Hepatocyte (in vitro differentiated cells): Measurements from ENCODE around the gene STXBP5L. TPM values are rescaled to one million over a fixed set of nuclear protein-coding genes. Genes with fewer than 3 reads are reported as not detected.
"Not testable (repeated sequence)": the region's sequence is repeated elsewhere in the genome, so short reads cannot be mapped to it uniquely, and the experiment has no call there.

Source experiments
- DNase-seq: peaks from one replicate; pipeline ENCODE4 v3.0.0-alpha.2; 2016; ENCODE audit warnings: low spot score
- H2AFZ ChIP-seq: fragments of 200-600 bp; sonication (generic); 2 replicates; pipeline ENCODE4 v1.6.0; 2016; ENCODE audit warnings: antibody characterized with exemption, mild to moderate bottlenecking
- H3K27ac ChIP-seq: fragments of 200-600 bp; sonication (generic); 2 replicates; pipeline ENCODE4 v1.5.1; 2016; ENCODE audit warnings: mild to moderate bottlenecking
- H3K27me3 ChIP-seq: fragments of 200-600 bp; sonication (generic); 2 replicates; pipeline ENCODE4 v1.6.1; 2016
- H3K36me3 ChIP-seq: fragments of 200-600 bp; sonication (generic); replicated peaks from 2 replicates; pipeline ENCODE4 v1.5.1; 2016; ENCODE audit warnings: low read depth; ENCODE audit not compliant: insufficient read depth
- H3K4me1 ChIP-seq: fragments of 200-600 bp; sonication (generic); 2 replicates; pipeline ENCODE4 v1.5.1; 2016; ENCODE audit warnings: mild to moderate bottlenecking, moderate library complexity; ENCODE audit not compliant: insufficient read depth
- H3K4me2 ChIP-seq: fragments of 200-600 bp; sonication (generic); 2 replicates; pipeline ENCODE4 v1.6.0; 2016
- H3K4me3 ChIP-seq: fragments of 200-600 bp; sonication (generic); 2 replicates; pipeline ENCODE4 v1.5.1; 2016; ENCODE audit warnings: mild to moderate bottlenecking
- H3K79me2 ChIP-seq: fragments of 200-600 bp; sonication (generic); 2 replicates; pipeline ENCODE4 v1.6.0; 2017; ENCODE audit warnings: mild to moderate bottlenecking
- H3K9me2 ChIP-seq: fragments of 200-600 bp; sonication (generic); replicated peaks from 2 replicates; pipeline ENCODE4 v1.6.0; 2017; ENCODE audit warnings: mild to moderate bottlenecking; ENCODE audit not compliant: insufficient read depth
- H3K9me3 ChIP-seq: fragments of 200-600 bp; sonication (generic); 2 replicates; pipeline ENCODE4 v1.5.1; 2016; ENCODE audit warnings: low read depth, mild to moderate bottlenecking
- H4K20me1 ChIP-seq: fragments of 200-600 bp; sonication (generic); 2 replicates; pipeline ENCODE4 v1.6.0; 2016; ENCODE audit warnings: mild to moderate bottlenecking; ENCODE audit not compliant: insufficient read depth, poor library complexity, severe bottlenecking
- CTCF ChIP-seq: fragments of 200-600 bp; sonication (generic); IDR thresholded peaks from 2 replicates; pipeline ENCODE4 v1.5.1; 2016; ENCODE audit warnings: antibody characterized with exemption, mild to moderate bottlenecking; ENCODE audit not compliant: poor library complexity
- EZH2 ChIP-seq: fragments of 200-600 bp; sonication (generic); IDR thresholded peaks from 2 replicates; pipeline ENCODE4 v1.6.1; 2016; ENCODE audit warnings: antibody characterized with exemption, mild to moderate bottlenecking, borderline replicate concordance
- EZH2phosphoT487 ChIP-seq: fragments of 200-600 bp; sonication (generic); IDR thresholded peaks from one replicate; pipeline ENCODE4 v1.6.1; 2018; ENCODE audit warnings: antibody characterized with exemption, mild to moderate bottlenecking, low read depth, moderate library complexity; ENCODE audit not compliant: unreplicated experiment, severe bottlenecking
- WGBS: methylation state at CpG from one replicate; pipeline ENCODE4 v1.1.6; 2016; ENCODE audit warnings: low lambda C conversion rate; ENCODE audit errors: missing lambda C conversion rate; 5-methylcytosine and 5-hydroxymethylcytosine counted together
- polyA plus RNA-seq: library from polyadenylated mRNA; unstranded; fragments of >200 nt; fragmentation: Nextera tagmentation; extraction: Ambion mirVana; gene quantifications from 2 replicates; pipeline ENCODE4 v1.2.1, GENCODE V29; 2016
- total RNA-seq: library from RNA; depleted of rRNA; stranded (reverse); fragments of >200 nt; gene quantifications from 2 replicates; pipeline ENCODE4 v1.2.3, GENCODE V29; 2014

STXBP5L gene
- total and polyA plus RNA-seq, 2 experiments from 2014 or later: 0.53 to 1.4 TPM

- no peak overlapping the region for H3K4me3 ChIP-seq
- H3K27ac ChIP-seq: no peak overlapping the region
- 91% methylated on average over 3 of the region's 3 CpGs for WGBS
- no peaks in the 10 kb centered on the region for H3K36me3 ChIP-seq
- no peak overlapping the region for H2AFZ ChIP-seq
- H3K4me2 ChIP-seq: no peak overlapping the region
- TF ChIP-seq EZH2: no peak
- no peak for TF ChIP-seq CTCF
- no peak for TF ChIP-seq EZH2phosphoT487
- no peaks in the 10 kb centered on the region for H3K4me1 ChIP-seq
- H3K79me2 ChIP-seq: no peaks in the 10 kb centered on the region
- no peaks in the 10 kb centered on the region for H4K20me1 ChIP-seq
- H3K9me2 ChIP-seq: no peaks in the 10 kb centered on the region
- DNase-seq: no peak
- no peaks in the 10 kb centered on the region for H3K9me3 ChIP-seq
- no peaks in the 10 kb centered on the region for H3K27me3 ChIP-seq
These were observed 167.2 kb downstream of the STXBP5L start for GRCh38 chr3:121075191-121075590.

- not testable (repeated sequence) for DNase-seq, H3K4me3 ChIP-seq, H3K4me1 ChIP-seq, H3K27me3 ChIP-seq, H3K9me3 ChIP-seq, H3K9me2 ChIP-seq, H3K4me2 ChIP-seq, H3K79me2 ChIP-seq, H3K36me3 ChIP-seq, H4K20me1 ChIP-seq
- WGBS: 95% methylated on average over 21 of the region's 22 CpGs
- peak overlapping the region; percentile 9 for H2AFZ ChIP-seq
- H3K27ac ChIP-seq: peak overlapping the region; percentile 79
These were observed 170.5 kb downstream of the STXBP5L start for GRCh38 chr3:121078378-121079101.

- H3K9me2 ChIP-seq: no peaks in the 10 kb centered on the region
- H3K27me3 ChIP-seq: no peaks in the 10 kb centered on the region
- H3K79me2 ChIP-seq: no peaks in the 10 kb centered on the region
- DNase-seq: no peak
- H3K4me3 ChIP-seq: no peak overlapping the region
- no peaks in the 10 kb centered on the region for H4K20me1 ChIP-seq
- no peak overlapping the region for H3K27ac ChIP-seq
- H3K36me3 ChIP-seq: no peaks in the 10 kb centered on the region
- H3K4me1 ChIP-seq: no peaks in the 10 kb centered on the region
- H2AFZ ChIP-seq: no peak overlapping the region
- H3K4me2 ChIP-seq: no peak overlapping the region
- WGBS: 51% methylated on average over 4 of the region's 4 CpGs
- H3K9me3 ChIP-seq: no peaks in the 10 kb centered on the region
- no peak for TF ChIP-seq EZH2
- TF ChIP-seq CTCF: no peak
- TF ChIP-seq EZH2phosphoT487: no peak
These were observed 188.9 kb downstream of the STXBP5L start for GRCh38 chr3:121096953-121097352.

GRCh38 chr3:121111086-121111485 lies 203.1 kb downstream of the STXBP5L start:
- not testable (repeated sequence) for H3K27me3 ChIP-seq, H3K27ac ChIP-seq, H2AFZ ChIP-seq, H4K20me1 ChIP-seq, H3K9me3 ChIP-seq, DNase-seq, H3K4me2 ChIP-seq, H3K9me2 ChIP-seq, H3K4me1 ChIP-seq, H3K4me3 ChIP-seq, H3K36me3 ChIP-seq, H3K79me2 ChIP-seq
- WGBS: 77% methylated on average over 2 of the region's 2 CpGs
